Vagina (tissue), 2 donors: ENCODE data around the gene NYNRIN. TPM values are rescaled to one million over a fixed set of nuclear protein-coding genes. Genes with fewer than 3 reads are reported as not detected.

ENCODE experiments used
- DNase-seq, 2 donors: peaks; one replicate each; pipeline ENCODE4 v3.0.0-alpha.2; 2017; ENCODE audit errors: extremely low spot score in 2 of 2
- H3K27ac ChIP-seq: fragments of 200-600 bp; sonication (generic); one replicate; pipeline ENCODE4 v1.5.1; 2019
- H3K27me3 ChIP-seq: fragments of 200-600 bp; sonication (generic); one replicate; pipeline ENCODE4 v1.5.1; 2019
- H3K36me3 ChIP-seq, 2 donors: fragments of 200-600 bp; sonication (generic); one replicate each; pipeline ENCODE4 v1.5.1; 2017 to 2019
- H3K4me1 ChIP-seq: fragments of 200-600 bp; sonication (generic); one replicate; pipeline ENCODE4 v1.5.1; 2019
- H3K4me3 ChIP-seq, 2 donors: fragments of 200-600 bp; sonication (generic); 1 replicate in 1 of 2; 2 replicates in 1 of 2; pipeline ENCODE4 v1.5.1; 2016 to 2019
- H3K9me3 ChIP-seq: fragments of 200-600 bp; sonication (generic); one replicate; pipeline ENCODE4 v1.5.1; 2019
- POLR2A ChIP-seq, 2 donors: fragments of 450-650 bp; IDR thresholded peaks; one replicate each; pipeline ENCODE4 v1.6.1; 2017; ENCODE audit warnings: antibody characterized with exemption in 2 of 2, mild to moderate bottlenecking in 2 of 2, moderate library complexity in 2 of 2
- POLR2AphosphoS5 ChIP-seq, 2 donors: sonication (generic); formaldehyde crosslinking; IDR thresholded peaks; one replicate each; pipeline ENCODE4 v1.9.0; 2017; ENCODE audit warnings: antibody characterized with exemption in 2 of 2, mild to moderate bottlenecking in 2 of 2, low read depth in 1 of 2; ENCODE audit not compliant: insufficient read depth in 1 of 2
- intact Hi-C: fragments of 100-400 bp; cut with DNase I; formaldehyde crosslinking; loops from one replicate; pipeline ENCODE4 v1.15.1; 2023
- total RNA-seq: library from RNA; depleted of rRNA; stranded (reverse); fragments of >200 nt; gene quantifications from one replicate; pipeline ENCODE4 v1.2.3, GENCODE V29; 2016
- TF ChIP-seq, protein P1 (sequence below), 3 experiments: fragments of 450-650 bp in 2 of 3; fragments of 200-600 bp in 1 of 3; sonication (generic) in 1 of 3; IDR thresholded peaks; one replicate each; pipeline ENCODE4 v1.5.1; 2017 to 2019; ENCODE audit warnings: antibody characterized with exemption in 3 of 3, mild to moderate bottlenecking in 2 of 3, moderate library complexity in 2 of 3

The NYNRIN gene
- total RNA-seq, 1 donor from 2014 or later: 14.7 TPM

- intact Hi-C loops: loop anchor here (5.0 kb wide), 1 partner anchor 1399 kb away; no protein-coding TSS in a partner anchor
Measured at GRCh38 chr14:24406416-24406815, 7.6 kb downstream of the NYNRIN start.

GRCh38 chr14:24407608-24408325 lies 9.0 kb downstream of the NYNRIN start:
- no peaks in the 10 kb centered on the region for H3K9me3 ChIP-seq
- TF ChIP-seq POLR2AphosphoS5 (IDR thresholded peaks at IDR 0.05; ENCODE audit: insufficient read depth in 1 of 2, low read depth in 1 of 2) (no peak), POLR2A (IDR thresholded peaks at IDR 0.05) (no peak)
- TF ChIP-seq, protein P1, sequence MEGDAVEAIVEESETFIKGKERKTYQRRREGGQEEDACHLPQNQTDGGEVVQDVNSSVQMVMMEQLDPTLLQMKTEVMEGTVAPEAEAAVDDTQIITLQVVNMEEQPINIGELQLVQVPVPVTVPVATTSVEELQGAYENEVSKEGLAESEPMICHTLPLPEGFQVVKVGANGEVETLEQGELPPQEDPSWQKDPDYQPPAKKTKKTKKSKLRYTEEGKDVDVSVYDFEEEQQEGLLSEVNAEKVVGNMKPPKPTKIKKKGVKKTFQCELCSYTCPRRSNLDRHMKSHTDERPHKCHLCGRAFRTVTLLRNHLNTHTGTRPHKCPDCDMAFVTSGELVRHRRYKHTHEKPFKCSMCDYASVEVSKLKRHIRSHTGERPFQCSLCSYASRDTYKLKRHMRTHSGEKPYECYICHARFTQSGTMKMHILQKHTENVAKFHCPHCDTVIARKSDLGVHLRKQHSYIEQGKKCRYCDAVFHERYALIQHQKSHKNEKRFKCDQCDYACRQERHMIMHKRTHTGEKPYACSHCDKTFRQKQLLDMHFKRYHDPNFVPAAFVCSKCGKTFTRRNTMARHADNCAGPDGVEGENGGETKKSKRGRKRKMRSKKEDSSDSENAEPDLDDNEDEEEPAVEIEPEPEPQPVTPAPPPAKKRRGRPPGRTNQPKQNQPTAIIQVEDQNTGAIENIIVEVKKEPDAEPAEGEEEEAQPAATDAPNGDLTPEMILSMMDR (IDR thresholded peaks at IDR 0.05): no peak
- no peak for DNase-seq
- no peaks in the 10 kb centered on the region for H3K27me3 ChIP-seq
- no peak overlapping the region for H3K4me3 ChIP-seq
- intact Hi-C loops: loop anchor here (5.0 kb wide), 1 partner anchor 1400 kb away; no protein-coding TSS in a partner anchor
- H3K4me1 ChIP-seq: peaks cover 33% of the 10 kb centered on the region
- peaks cover 0 to 27% of the 10 kb centered on the region in 2 donors for H3K36me3 ChIP-seq
- no peak overlapping the region for H3K27ac ChIP-seq

More at GRCh38 chr14:24406416-24406815, 7.6 kb downstream of the NYNRIN start:
- TF ChIP-seq POLR2A (IDR thresholded peaks at IDR 0.05) (no peak), POLR2AphosphoS5 (IDR thresholded peaks at IDR 0.05; ENCODE audit: insufficient read depth in 1 of 2, low read depth in 1 of 2) (no peak)
- TF ChIP-seq, protein P1 (IDR thresholded peaks at IDR 0.05): no peak
- DNase-seq: no peak
- Histone ChIP-seq H3K27ac (no peak overlapping the region), H3K4me1 (peaks cover 47% of the 10 kb centered on the region), H3K36me3 (peaks cover 0 to 27% of the 10 kb centered on the region in 2 donors), H3K4me3 (no peak overlapping the region), H3K9me3 (no peaks in the 10 kb centered on the region), H3K27me3 (no peaks in the 10 kb centered on the region)

GRCh38 chr14:24408764-24409163 lies 10.0 kb downstream of the NYNRIN start:
- intact Hi-C loops: loop anchor here (5.0 kb wide), 1 partner anchor 1401 kb away; no protein-coding TSS in a partner anchor
- Histone ChIP-seq H3K27me3 (no peaks in the 10 kb centered on the region), H3K4me3 (no peak overlapping the region), H3K27ac (no peak overlapping the region), H3K36me3 (peaks cover 0 to 31% of the 10 kb centered on the region in 2 donors), H3K9me3 (no peaks in the 10 kb centered on the region), H3K4me1 (peaks cover 23% of the 10 kb centered on the region)
- no peak for TF ChIP-seq POLR2AphosphoS5 (IDR thresholded peaks at IDR 0.05; ENCODE audit: insufficient read depth in 1 of 2, low read depth in 1 of 2)
- TF ChIP-seq POLR2A (IDR thresholded peaks at IDR 0.05): no peak
- TF ChIP-seq, protein P1 (IDR thresholded peaks at IDR 0.05): no peak
- no peak for DNase-seq

- Histone ChIP-seq H3K36me3 (peaks cover 0 to 35% of the 10 kb centered on the region in 2 donors), H3K27ac (no peak overlapping the region), H3K4me3 (no peak overlapping the region), H3K4me1 (peaks cover 21% of the 10 kb centered on the region), H3K27me3 (no peaks in the 10 kb centered on the region), H3K9me3 (no peaks in the 10 kb centered on the region)
- DNase-seq: no peak
- intact Hi-C loops: loop anchor here (5.0 kb wide), 1 partner anchor 1402 kb away; no protein-coding TSS in a partner anchor
- TF ChIP-seq POLR2A (IDR thresholded peaks at IDR 0.05) (no peak), POLR2AphosphoS5 (IDR thresholded peaks at IDR 0.05; ENCODE audit: insufficient read depth in 1 of 2, low read depth in 1 of 2) (no peak)
- TF ChIP-seq, protein P1 (IDR thresholded peaks at IDR 0.05): no peak
Measured at GRCh38 chr14:24409192-24409591, 10.4 kb downstream of the NYNRIN start.

- H3K36me3 ChIP-seq: peaks cover 0 to 43% of the 10 kb centered on the region in 2 donors
- no peak overlapping the region for H3K27ac ChIP-seq
- no peak for DNase-seq
- H3K4me1 ChIP-seq: peaks cover 15% of the 10 kb centered on the region
- H3K4me3 ChIP-seq: no peak overlapping the region
- H3K9me3 ChIP-seq: no peaks in the 10 kb centered on the region
- intact Hi-C loops: loop anchor here (5.0 kb wide), 1 partner anchor 1403 kb away; no protein-coding TSS in a partner anchor
- H3K27me3 ChIP-seq: no peaks in the 10 kb centered on the region
- TF ChIP-seq POLR2AphosphoS5 (IDR thresholded peaks at IDR 0.05; ENCODE audit: insufficient read depth in 1 of 2, low read depth in 1 of 2): no peak
- TF ChIP-seq, protein P1 (IDR thresholded peaks at IDR 0.05): no peak
- TF ChIP-seq POLR2A (IDR thresholded peaks at IDR 0.05): no peak
Measured at GRCh38 chr14:24409956-24410355, 11.2 kb downstream of the NYNRIN start.
